Endothelial cell of umbilical vein (primary cell): ENCODE data around the gene S100A11. TPM values are rescaled to one million over a fixed set of nuclear protein-coding genes. Genes with fewer than 3 reads are reported as not detected.

ENCODE experiments used
- BruUV-seq: library from RNA; stranded (reverse); fragments of 400-500 nt; replicated peaks from 2 replicates; lab custom pipeline; 2021; lab: Mats Ljungman, UMichigan
- CTCF ChIA-PET: fragments of 300-600, 350-600 bp; sonication (Branson Sonifier 250); formaldehyde crosslinking; loops from one replicate; lab custom pipeline; 2021; ENCODE audit warnings: antibody characterized with exemption, inconsistent platforms; lab: Charles Lee
- POLR2A ChIA-PET: fragments of 300-600, 350-600 bp; sonication (Branson Sonifier 250); formaldehyde crosslinking; loops from one replicate; lab custom pipeline; 2021; ENCODE audit warnings: antibody characterized with exemption, inconsistent platforms; lab: Charles Lee
- DNase-seq: peaks from one replicate; pipeline ENCODE4 v3.0.0-alpha.2; 2011; ENCODE audit warnings: low read depth, low spot score
- FAIRE-seq: peaks from 2 replicates; lab custom pipeline; 2011; peaks lifted over from hg19 to GRCh38; lab: Jason Lieb, UNC
- H2AFZ ChIP-seq: 2 replicates; pipeline ENCODE4 v1.6.0; 2012; ENCODE audit warnings: low read depth, low read length, control low read depth, inconsistent platforms
- H3K27ac ChIP-seq: 2 replicates; pipeline ENCODE4 v1.5.1; 2011; ENCODE audit warnings: low read depth, mild to moderate bottlenecking, control low read depth, low read length, moderate library complexity; ENCODE audit not compliant: insufficient read depth
- H3K27me3 ChIP-seq, 2 experiments: 2 replicates each; pipeline versions ENCODE4 v1.6.0 to v1.6.1; 2011; ENCODE audit warnings: low read length in 2 of 2, mixed read lengths in 1 of 2; ENCODE audit not compliant: control insufficient read depth in 2 of 2, insufficient read depth in 2 of 2
- H3K36me3 ChIP-seq, 2 experiments: 2 replicates in 1 of 2; 3 replicates in 1 of 2; pipeline ENCODE4 v1.5.1; 2011; ENCODE audit warnings: low read length in 2 of 2, mild to moderate bottlenecking in 1 of 2, moderate library complexity in 1 of 2; ENCODE audit not compliant: control insufficient read depth in 2 of 2, insufficient read depth in 2 of 2; ENCODE audit errors: extremely low read depth in 1 of 2
- H3K4me1 ChIP-seq: 3 replicates; pipeline ENCODE4 v1.5.1; 2011; ENCODE audit warnings: mild to moderate bottlenecking, low read length; ENCODE audit not compliant: control insufficient read depth, insufficient read depth; ENCODE audit errors: extremely low read depth
- H3K4me2 ChIP-seq: 2 replicates; pipeline ENCODE4 v1.6.1; 2011; ENCODE audit warnings: low read length, control low read depth, mixed read lengths; ENCODE audit not compliant: insufficient read depth
- H3K4me3 ChIP-seq, 3 experiments: fragments of 200-600 bp in 1 of 3; sonication (generic), shearing (Covaris generic) in 1 of 3; replicated peaks in 1 of 3; 2 replicates each; pipeline ENCODE4 v1.5.1; 2011 to 2016; ENCODE audit warnings: control low read depth in 3 of 3, low read length in 3 of 3, mild to moderate bottlenecking in 2 of 3, inconsistent platforms in 1 of 3, low read depth in 1 of 3, moderate library complexity in 1 of 3; ENCODE audit not compliant: insufficient read depth in 1 of 3
- H3K79me2 ChIP-seq: 2 replicates; pipeline ENCODE4 v1.6.0; 2012; ENCODE audit warnings: low read length, inconsistent platforms; ENCODE audit not compliant: control insufficient read depth, insufficient read depth
- H3K9ac ChIP-seq: replicated peaks from 2 replicates; pipeline ENCODE3; 2011; ENCODE audit warnings: low read length, control low read depth; ENCODE audit not compliant: insufficient read depth; ENCODE audit errors: extremely low read depth
- H3K9me1 ChIP-seq: replicated peaks from 3 replicates; pipeline ENCODE4 v1.6.0; 2011; ENCODE audit warnings: mild to moderate bottlenecking, low read length; ENCODE audit not compliant: control insufficient read depth, insufficient read depth; ENCODE audit errors: extremely low read depth
- H3K9me3 ChIP-seq: replicated peaks from 2 replicates; pipeline ENCODE4 v1.5.1; 2012; ENCODE audit warnings: low read length, inconsistent platforms; ENCODE audit not compliant: control insufficient read depth, insufficient read depth
- H4K20me1 ChIP-seq: replicated peaks from 2 replicates; pipeline ENCODE3; 2011; ENCODE audit warnings: mild to moderate bottlenecking, low read length; ENCODE audit not compliant: control insufficient read depth, insufficient read depth; ENCODE audit errors: extremely low read depth
- CTCF ChIP-seq, 2 donors: IDR thresholded peaks; 1 replicate in 1 of 2; 2 replicates in 1 of 2; pipeline ENCODE4 v1.5.1; 2011; ENCODE audit warnings: low read length in 2 of 2, mild to moderate bottlenecking in 2 of 2, moderate library complexity in 2 of 2, control low read depth in 1 of 2, inconsistent platforms in 1 of 2, low read depth in 1 of 2; ENCODE audit not compliant: insufficient read depth in 1 of 2; ENCODE audit errors: extremely low read depth in 1 of 2
- EZH2 ChIP-seq: IDR thresholded peaks from 2 replicates; pipeline ENCODE4 v1.6.1; 2012; ENCODE audit warnings: borderline replicate concordance, low read depth, mild to moderate bottlenecking, moderate library complexity, low read length, inconsistent platforms; ENCODE audit not compliant: severe bottlenecking
- FOS ChIP-seq: IDR thresholded peaks from 2 replicates; pipeline ENCODE4 v1.6.1; 2011; ENCODE audit warnings: mild to moderate bottlenecking, low read length, moderate library complexity, borderline replicate concordance; ENCODE audit not compliant: insufficient read depth
- GATA2 ChIP-seq: IDR thresholded peaks from 2 replicates; pipeline ENCODE4 v1.7.0; 2011; ENCODE audit warnings: low read depth, mild to moderate bottlenecking, moderate library complexity, mixed read lengths, low read length; ENCODE audit not compliant: insufficient read length, insufficient read depth
- JUN ChIP-seq: IDR thresholded peaks from 2 replicates; pipeline ENCODE4 v1.6.1; 2011; ENCODE audit warnings: borderline replicate concordance, low read depth; ENCODE audit not compliant: insufficient read length, insufficient read depth
- MYC ChIP-seq: IDR thresholded peaks from one replicate; pipeline ENCODE4 v1.6.1; 2011; ENCODE audit warnings: mild to moderate bottlenecking, low read depth, low read length
- POLR2A ChIP-seq: IDR thresholded peaks from 2 replicates; pipeline ENCODE4 v1.6.1; 2012; ENCODE audit warnings: low read depth, mild to moderate bottlenecking, control low read depth, low read length
- POLR2AphosphoS5 ChIP-seq: IDR thresholded peaks from 2 replicates; pipeline ENCODE4 v1.6.1; 2012; ENCODE audit warnings: low read depth, mild to moderate bottlenecking, control low read depth, low read length, moderate library complexity; ENCODE audit not compliant: insufficient read depth
- dilution Hi-C: fragments of 300-500 bp; cut with MboI; formaldehyde crosslinking; loops from one replicate; pipeline ENCODE4 v1.15.0; 2019; ENCODE audit warnings: low sequenced_read_pairs; ENCODE audit not compliant: extremely low pct_ligation_motif_present
- intact Hi-C: fragments of 100-400 bp; cut with micrococcal nuclease; formaldehyde crosslinking; loops from one replicate; pipeline ENCODE4 v1.10.0; 2022
- polyA plus RNA-seq, 4 experiments: library from polyadenylated mRNA; depleted of rRNA in 3 of 4; stranded (reverse) in 3 of 4; unstranded in 1 of 4; fragments of >200 nt; gene quantifications; 2 replicates each; pipeline versions ENCODE4 v1.2.1 to v1.2.3, GENCODE V29; 2011 to 2012; ENCODE audit warnings: missing spikeins in 1 of 4
- total RNA-seq: library from RNA; stranded (reverse); gene quantifications from 2 replicates; pipeline ENCODE4 v1.2.3, GENCODE V29; 2021
- TF ChIP-seq, protein P1 (sequence below): IDR thresholded peaks from 2 replicates; pipeline ENCODE4 v1.6.1; 2011; ENCODE audit not compliant: insufficient read depth, insufficient read length

Gene S100A11
- total and polyA plus RNA-seq, 2 donors (not counting 3 experiments of a cell fraction or from before 2014, with no cell fraction given) = 497 to 505 TPM

DNA sequence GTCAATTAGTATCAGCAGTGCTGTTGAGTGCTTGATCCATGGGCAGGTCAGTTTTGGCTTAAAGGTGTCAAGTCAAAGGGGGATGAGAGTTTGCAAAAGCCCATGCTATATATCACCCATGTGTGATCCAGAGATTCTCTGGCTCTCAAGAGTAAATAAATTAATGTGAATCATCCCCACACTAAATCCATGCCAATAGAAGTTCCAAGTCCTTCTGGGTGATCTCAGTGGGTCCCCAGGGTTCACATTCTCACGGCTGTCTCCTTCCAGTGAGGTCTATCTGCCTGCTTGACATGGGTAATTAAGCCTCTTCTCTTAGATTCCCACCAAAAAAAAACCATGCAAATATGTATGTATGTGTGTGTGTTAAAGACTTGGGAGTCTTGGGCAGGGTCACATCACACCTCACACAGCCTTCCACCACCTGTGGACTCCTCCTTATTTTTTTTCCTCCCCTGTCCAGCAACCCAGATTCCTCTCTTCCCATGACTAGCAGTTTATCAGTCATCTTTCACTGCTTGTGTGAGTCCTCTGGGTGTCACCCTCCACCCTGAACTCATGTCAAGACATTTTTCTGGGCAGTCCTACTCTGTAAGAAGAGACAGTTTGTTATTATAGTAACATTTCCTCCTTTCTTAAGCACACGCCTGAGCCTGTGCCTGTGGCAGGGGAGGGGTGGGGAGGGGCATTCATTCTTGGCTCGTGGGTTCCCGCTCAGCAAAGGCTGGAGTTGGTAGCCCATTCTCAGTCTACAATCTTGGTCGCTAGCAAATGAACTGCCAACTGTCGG lies 14.3 kb upstream of the S100A11 start:
- Histone ChIP-seq H3K36me3 (no peaks in the 10 kb centered on the region), H3K4me1 (peaks cover 18% of the 10 kb centered on the region), H3K9ac (no peak overlapping the region), H3K79me2 (no peaks in the 10 kb centered on the region), H4K20me1 (no peaks in the 10 kb centered on the region), H3K27me3 (peaks cover 15 to 39% of the 10 kb centered on the region in 2 experiments), H3K9me3 (no peaks in the 10 kb centered on the region), H3K27ac (no peak overlapping the region), H2AFZ (no peak overlapping the region), H3K4me2 (no peak overlapping the region), H3K9me1 (no peaks in the 10 kb centered on the region), H3K4me3 (no peak overlapping the region)
- CTCF ChIA-PET = interaction anchor here (0.5 to 5.1 kb wide), 7 partner anchors 17 to 408 kb away, joined by 3 to 88 read pairs (median 6); no protein-coding TSS in a partner anchor
- POLR2A ChIA-PET = no interaction called here
- BruUV-seq = no TSS peak
- TF ChIP-seq JUN (no peak), MYC (no peak), EZH2 (no peak), GATA2 (no peak), FOS (no peak), CTCF (IDR thresholded peaks at IDR 0.05; ENCODE audit: extremely low read depth in 1 of 2, insufficient read depth in 1 of 2, low read depth in 1 of 2, low read length in 2 of 2) (no peak), POLR2AphosphoS5 (no peak), POLR2A (no peak)
- TF ChIP-seq, protein P1, sequence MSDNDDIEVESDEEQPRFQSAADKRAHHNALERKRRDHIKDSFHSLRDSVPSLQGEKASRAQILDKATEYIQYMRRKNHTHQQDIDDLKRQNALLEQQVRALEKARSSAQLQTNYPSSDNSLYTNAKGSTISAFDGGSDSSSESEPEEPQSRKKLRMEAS = no peak
- FAIRE-seq (no peak), DNase-seq (no peak)
- dilution Hi-C loops = no loop called here
- intact Hi-C loops = loop anchor here (5.0 kb wide), 1 partner anchor 56 kb away; no protein-coding TSS in a partner anchor
